GM18870 (cell line): ENCODE results near the gene KLRD1.
"Not testable (repeated sequence)": the region's sequence is repeated elsewhere in the genome, so short reads cannot be mapped to it uniquely, and the experiment has no call there.

Experiments
- ATAC-seq: cut with Tn5 transposase; IDR thresholded peaks from one replicate; pipeline ENCODE4 v1.9.1; 2021; ENCODE audit warnings: moderate library complexity; ENCODE audit not compliant: unreplicated experiment

Gene KLRD1, protein sequence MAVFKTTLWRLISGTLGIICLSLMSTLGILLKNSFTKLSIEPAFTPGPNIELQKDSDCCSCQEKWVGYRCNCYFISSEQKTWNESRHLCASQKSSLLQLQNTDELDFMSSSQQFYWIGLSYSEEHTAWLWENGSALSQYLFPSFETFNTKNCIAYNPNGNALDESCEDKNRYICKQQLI

DNA sequence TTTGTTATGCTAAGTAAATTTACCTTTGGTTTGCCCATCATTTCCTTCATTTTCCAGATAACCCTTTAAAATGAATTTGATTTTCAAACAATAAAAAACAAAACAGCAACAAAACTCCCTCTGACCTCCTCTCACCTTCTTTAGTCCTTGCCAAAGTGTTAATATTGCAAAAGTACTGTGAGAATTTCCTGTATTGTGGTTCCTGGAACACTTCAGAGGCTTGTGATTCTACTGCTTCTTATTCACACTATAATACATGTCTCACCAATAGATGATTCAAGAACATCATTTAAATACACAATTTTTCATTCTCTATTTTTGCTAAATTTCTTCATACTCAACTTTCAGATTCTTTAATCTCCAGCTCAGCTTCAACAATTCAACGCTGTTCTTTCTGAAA is at the start of gene KLRD1:
Gene KLRD1 (plus strand): TSS at position 241 of the 400 bp plus-strand sequence. CDS start 208 bp downstream, outside the sequence.
- no peak for ATAC-seq

DNA sequence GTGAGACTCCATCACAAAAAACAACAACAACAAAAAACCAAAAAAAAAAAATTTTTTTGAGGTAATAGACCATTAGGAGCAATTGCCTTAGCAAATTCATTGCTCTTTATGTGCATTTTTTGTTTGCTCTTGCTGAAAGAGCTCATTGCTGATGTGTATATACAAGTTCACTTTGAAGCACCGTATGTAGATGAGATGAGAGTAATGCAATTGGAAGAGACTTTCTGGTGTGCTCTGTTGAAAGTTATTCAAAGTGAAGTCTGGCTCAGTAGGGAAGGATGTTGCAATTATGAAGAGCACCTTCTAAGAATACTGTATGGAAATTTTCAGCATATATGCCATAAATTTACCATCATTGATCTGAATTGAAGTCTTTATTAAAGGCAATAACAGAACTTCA is 46.7 kb upstream of the KLRD1 start:
- no peak for ATAC-seq

DNA sequence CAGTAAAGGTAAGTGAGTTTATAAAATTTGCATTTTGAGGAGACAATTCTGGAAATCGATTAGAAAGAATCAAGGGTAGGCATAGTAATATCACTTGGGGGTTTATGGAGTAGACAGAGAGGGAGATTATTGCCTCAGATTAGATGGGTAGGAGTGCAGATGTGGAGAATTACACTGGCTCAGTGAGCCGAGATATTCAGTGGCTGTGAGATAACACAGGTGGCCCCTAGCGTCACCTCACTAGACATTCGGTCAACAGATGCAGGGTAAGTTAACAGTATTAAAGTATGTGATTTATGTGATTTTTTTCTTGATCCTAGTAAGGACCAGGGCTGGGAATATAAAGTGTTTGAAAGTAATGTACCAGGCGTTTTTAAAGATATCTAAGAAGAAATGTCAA is 39.6 kb upstream of the KLRD1 start:
- ATAC-seq: no peak

DNA sequence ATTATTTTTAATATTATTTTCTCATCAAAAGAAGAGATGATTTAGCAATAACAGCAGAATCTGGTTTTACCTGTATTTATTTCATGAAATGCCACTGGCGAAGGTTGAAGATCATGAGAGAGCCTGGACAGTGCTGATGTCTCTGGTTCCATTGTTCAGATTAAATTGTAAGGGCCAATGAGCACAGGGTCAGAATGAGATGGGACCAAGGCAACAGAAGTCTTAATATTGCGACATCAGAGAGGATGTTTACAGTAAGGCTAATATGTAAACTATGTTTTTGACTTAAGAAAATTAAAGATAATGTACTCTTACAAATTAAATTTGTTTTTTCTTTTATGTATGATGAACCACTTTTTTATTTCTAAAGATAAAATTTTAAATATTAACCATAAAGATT is 35.2 kb upstream of the KLRD1 start:
- no peak for ATAC-seq

DNA sequence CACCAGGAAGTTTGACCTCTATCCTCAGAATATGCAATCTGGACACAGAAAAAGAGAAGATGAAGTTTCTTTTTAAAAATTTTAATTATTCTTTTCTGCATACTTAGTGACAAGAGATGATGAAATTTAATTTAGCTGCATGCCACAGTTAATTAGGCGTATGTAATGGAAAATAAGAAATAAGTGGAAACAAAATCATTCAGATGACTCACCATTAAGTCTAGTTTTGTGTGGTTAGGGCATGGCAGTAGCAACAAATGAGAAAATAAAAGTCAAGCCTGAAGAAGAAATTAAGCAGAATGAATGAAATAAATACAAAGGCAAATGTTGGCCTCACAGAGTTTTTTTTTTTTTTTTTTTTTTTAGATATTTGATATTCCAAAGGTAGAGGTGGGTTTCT is 30.9 kb upstream of the KLRD1 start:
- no peak for ATAC-seq

DNA sequence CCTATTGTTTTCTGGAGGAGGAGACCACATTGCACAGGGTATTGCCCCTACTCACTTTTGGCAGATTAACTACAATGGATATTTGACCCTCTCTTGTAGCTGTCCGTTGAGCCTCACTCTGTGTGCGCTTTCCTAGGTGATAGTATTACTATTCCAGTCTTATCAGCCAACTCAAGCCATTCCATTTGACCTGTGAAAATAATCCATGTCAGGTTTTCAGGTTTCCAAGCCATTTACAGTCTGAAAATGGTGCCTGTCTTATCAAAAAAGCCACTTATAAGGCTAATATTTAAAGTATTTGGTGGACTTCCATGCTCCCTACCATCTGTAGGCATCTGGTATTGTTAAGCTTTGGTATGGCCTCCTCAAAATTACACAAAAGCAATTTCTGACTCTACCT is 29.6 kb upstream of the KLRD1 start:
- ATAC-seq: no peak

DNA sequence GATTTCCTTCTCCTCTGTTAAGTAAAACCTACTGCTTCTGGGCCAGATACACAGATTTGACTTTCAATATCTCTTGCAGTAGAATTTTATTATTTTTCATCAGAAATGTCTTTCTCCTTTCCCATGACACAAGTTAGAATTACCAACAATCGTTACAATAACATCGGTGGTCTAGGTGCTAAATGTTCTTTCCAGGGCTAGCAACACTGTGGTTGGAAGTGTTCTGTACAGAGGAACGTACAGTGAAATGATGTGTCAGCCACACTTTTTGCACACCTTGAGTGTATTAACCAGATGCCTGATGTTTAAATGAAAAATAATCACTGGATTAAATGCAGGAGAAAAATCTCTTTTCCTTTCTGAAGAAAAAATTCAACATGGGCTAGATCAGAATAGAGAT is 27.7 kb upstream of the KLRD1 start:
- no peak for ATAC-seq

DNA sequence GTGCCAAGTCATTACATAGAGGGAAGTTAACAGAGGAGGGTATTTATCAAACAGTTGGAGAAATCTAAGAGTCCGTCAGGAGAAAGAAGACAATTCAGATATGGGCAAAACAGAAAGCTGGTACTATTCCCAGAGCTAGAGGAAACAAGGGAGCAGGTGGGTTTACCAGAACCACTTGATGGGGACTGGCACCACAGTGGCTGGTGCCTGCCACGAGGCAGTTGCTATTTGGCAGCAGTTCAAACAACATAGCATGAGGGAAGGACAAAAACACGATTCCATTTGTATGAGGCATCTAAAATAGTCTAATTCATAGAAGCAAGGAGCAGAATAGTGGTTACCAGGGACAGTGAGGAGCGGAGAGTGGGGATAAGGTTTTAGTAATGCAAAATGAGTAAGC is 24.6 kb upstream of the KLRD1 start:
- no peak for ATAC-seq

DNA sequence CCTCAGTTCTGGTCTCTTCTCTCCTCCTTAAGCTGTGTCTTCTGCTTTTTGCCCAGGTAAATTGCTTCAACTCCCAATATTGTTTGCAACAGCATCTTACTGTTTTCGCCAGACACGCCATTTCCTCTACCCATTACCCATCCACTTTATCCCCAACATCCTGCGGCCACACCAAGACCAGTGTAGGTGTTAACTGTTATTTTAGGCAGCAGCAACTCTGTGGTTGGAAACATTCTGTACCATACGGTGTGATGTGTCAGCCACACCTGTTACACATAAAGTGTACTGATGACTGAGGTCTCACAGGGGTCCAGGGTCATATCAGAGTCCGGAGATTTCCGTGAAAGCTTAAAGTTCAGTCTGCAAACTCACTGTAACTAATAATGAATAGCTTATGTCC is 21.8 kb upstream of the KLRD1 start:
- ATAC-seq: no peak

DNA sequence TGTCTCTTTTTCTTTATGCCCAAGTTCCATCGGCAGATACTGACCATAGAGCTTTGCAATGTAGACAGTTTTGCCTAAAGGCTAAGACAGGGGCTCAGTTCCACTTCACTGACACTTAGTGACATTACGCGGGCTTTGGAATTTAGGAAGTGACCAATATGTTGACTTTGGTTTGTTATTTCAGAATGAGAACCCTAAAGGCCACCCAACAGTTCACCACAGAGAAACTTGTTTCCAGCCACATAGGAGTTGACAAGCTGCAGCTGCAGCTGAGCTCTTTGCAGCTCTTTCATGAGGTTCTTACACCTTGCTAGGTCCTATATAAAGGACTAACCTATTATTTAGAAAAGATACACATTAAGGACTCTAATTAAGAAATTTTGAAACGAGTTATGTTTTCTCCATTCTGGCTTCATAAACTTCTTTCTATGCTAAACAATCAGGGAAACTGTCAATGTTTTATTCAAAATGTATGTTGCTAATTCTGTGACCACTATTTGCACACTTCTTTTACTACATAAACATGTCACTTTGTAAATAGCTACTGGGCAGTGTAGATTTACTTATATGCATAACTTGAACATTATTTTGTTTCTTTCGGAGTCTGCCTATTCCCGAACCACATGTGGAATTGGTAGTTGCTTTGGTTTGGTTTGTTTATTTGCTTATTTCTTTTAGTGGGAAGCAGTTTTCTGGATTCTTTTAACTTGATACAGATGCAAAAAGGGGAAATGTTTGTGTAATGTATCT is 18.5 kb upstream of the KLRD1 start:
- no peak for ATAC-seq

DNA sequence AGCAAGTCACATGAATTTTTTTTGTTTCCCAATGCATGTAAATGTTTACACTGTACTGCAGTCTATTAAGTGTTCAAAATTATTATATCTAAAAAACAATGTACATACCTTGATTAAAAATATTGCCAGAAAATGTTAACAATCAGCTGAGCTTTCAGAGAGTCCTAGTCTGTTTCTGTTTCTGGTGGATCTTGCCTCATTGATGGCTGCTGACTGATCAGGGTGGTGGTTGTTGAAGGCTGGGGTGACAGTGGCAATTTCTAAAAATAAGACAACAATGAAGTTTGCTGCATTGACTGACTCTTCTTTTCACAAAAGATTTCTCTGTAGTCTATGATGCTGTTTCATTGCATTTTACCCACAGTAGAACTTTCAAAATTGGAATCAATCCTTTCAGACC is 16.6 kb upstream of the KLRD1 start:
- no peak for ATAC-seq

DNA sequence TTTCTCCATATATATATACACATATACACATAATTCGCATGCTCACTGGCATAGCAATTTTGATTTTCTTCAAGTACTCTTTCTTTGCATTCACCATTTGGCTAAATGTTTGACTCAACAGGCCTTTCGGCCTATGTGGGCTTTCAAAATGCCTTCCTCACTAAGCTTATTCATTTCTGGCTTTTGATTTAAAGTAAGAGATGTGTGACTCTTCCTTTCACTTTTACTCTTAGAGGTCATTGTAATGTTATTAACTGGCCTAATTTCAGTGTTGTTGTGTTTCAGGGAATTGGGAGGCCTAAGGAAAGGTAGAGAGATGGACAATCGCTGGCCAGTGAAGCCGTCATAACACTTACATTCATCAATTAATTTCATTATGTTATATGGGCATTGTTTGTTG is 14.5 kb upstream of the KLRD1 start:
- ATAC-seq: no peak

DNA sequence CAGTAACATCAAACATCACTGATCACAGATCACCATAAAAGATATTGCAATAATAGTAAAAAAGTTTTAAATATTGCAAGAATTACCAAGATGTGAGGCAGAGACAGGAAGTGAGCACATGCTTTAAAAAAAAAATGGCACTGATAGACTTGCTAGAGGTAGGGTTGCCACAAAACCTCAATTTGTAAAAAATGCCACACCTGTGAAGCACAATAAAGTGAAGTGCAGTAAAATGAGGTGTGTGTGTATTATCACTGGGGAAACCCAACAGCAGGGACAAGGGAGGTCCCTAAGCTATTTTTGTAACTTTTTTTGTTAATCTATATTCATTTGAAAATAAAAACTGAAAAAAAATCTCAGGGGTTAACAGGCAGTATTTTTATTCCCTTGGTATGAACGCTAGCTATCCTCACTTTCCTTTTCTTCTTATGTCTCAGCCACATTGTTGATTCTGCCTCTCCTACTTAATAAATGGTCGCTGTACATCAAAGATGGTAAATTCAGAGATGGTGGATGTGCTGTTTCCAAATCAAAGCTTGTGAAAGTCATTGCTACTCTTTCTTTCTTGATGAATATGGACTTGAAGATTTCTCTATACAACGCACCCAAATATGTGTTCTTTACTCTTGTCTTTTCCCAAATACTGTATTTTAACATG is 14.0 kb upstream of the KLRD1 start:
- no peak for ATAC-seq

DNA sequence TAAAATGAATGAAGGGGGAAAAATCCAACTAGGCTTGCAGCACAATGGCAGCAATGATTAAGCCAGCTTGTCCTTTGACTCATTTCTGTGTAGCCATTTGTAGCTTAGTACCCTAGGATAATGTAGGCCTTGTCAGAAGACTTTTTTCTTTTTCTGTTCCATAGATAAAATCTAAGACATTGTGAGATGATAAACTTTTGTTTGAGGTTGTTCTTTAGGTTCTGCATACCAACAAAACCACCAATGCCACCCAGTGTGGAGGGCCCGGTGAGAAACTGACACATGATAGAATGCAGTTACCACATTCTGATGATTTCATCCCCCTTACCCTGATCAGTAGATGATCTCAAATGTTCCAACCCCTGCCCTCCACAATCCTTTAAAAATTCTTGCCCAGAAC is 6.6 kb upstream of the KLRD1 start:
- ATAC-seq: no peak

DNA sequence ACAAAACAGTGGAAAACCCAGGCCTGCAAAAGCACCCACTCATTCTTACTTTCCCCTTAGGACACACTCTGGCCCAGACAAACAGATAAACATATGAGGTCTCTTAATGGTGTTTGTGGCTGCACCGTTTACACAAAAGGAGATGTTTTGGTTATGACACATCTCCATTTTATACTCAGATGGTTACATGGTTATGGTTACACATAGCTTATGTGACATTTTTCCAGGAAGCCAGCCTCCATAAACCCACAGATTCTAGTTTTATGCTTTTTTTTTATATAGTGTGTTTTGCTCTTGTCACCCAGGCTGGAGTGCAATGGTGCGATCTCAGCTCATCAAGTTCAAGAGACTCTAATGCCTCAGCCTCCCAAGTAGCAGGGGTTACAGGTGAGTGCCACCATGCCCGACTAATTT is 3.5 kb upstream of the KLRD1 start:
- ATAC-seq: no peak

DNA sequence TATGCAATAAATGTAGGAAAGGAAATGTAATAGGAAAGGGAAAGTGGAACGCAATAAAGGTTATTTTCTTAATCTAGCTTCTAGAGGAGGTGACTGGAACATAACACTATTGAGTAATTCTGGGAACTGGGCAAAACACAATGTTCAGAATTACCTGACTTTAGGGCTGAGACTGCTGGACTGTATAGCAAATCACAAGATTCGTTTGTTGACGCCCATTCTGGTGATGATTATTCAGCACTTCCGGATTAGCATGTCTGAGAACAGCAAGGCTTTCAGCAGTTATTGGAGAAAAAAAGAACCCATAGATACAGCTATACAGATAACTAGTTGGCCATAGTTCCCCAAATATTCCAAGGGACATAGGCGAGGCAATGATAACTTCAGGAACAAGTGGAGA is 2.3 kb upstream of the KLRD1 start:
- no peak for ATAC-seq

DNA sequence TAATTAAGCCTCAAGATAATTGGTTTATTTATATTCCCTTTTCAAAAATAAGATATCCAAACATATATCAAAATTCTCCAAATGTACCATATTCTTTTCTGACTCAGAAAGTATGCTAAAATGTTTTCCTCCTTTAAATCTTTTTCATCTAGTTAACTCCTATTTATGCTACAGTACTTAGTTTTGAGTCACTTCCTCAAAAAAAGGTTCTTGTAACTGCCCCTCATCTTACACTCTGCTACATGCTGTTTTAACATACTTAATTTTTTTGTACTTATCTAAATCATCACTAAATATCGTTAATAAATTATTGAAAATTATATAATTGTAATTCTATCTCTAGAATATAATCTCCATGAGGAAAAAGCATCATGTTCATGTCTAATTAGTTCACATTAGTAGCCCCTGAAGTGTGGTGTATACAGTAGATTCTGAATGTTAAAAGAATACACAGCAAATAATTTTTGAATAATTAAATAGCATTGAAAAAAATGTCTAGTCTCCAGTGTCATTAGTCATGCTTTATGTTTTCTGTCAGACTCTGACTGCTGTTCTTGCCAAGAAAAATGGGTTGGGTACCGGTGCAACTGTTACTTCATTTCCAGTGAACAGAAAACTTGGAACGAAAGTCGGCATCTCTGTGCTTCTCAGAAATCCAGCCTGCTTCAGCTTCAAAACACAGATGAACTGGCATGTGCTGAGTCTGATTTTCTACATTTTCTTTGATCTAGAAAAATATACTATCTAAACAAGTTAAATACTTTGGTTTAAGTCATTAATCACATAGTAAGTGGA is 3.5 kb downstream of the KLRD1 start:
- ATAC-seq: no peak

DNA sequence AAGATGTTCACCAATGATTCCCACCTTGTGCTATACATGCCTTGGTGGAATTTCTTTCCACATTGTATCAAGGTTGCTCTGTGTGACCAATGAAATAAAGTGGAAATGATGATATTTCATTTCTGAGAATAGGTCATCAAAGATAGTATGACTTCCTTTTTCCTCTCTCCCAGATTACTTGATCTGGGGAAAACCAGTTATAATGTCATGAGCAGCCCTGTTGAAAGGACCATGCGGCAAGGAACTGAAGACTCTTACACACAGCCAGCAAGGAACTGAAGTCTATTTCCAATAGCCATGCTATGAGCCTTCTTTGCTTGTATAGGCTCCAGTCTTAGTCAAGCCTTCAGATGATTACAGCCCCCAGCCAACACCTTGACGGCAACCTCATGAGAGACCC is 11.7 kb downstream of the KLRD1 start:
- no peak for ATAC-seq

DNA sequence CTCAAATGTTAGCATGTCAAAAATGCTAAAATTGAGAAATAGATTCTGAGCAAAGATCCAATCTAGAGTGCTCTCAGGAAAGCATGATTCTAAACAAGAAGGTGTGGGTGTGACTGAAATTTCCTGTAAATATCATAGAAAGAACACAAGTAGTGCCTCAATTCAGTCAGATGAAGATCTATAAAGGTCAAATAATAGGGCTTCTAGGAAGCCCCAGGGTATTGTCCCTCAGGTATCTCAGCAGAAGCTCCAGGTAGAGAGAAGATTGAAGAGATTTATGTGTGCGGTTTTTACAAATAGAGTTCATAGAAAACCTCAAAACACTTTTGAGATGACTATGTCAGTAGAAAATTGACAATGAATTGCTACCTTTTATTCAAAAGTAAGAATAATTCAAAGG is 13.0 kb downstream of the KLRD1 start:
- ATAC-seq: no peak

DNA sequence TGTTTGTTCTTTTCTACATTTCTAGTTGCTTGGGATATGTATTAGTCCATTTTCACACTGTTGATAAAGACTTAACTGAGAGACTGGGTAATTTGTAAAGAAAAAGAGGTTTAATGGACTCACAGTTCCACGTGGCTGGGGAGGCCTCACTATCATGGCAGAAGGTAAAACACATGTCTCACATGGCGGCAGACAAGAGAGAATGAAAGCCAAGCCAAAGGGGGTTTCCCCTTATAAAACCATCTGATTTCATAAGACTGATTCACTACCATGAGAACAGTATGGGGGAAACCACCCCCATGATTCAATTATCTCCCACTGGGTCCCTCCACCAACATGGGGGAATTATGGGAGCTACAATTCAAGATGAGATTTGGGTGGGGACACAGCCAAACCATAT is 21.0 kb downstream of the KLRD1 start:
- ATAC-seq: not testable (repeated sequence)

DNA sequence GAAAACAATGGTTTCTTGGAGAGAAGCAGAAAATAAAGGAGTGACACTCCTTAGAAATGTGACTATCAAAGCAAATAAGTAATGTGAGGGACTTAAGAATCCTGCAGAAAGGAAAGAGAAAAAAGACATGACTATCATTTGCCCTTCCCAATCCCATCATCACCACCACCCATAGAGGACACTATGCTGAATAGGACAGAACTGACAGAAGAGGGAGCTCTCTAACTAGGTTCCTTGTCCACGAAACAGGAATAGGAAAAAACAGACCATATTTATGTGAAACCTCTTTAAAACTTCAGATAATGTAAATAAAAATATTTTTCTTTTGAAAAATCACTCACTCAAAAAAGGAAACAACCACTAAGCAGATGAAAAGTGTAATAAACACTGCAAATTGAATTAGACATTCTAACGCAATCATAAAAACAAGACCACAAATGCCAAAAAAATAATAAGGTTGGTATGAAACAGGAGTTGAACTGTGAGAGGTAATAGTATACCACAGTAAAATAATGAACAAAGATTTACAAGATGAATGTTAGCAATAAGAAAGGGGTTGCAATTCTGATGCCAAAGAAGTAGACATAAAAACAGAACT is 24.1 kb downstream of the KLRD1 start:
- ATAC-seq: no peak
